Measurements from ENCODE around the gene RBBP6.

DNA sequence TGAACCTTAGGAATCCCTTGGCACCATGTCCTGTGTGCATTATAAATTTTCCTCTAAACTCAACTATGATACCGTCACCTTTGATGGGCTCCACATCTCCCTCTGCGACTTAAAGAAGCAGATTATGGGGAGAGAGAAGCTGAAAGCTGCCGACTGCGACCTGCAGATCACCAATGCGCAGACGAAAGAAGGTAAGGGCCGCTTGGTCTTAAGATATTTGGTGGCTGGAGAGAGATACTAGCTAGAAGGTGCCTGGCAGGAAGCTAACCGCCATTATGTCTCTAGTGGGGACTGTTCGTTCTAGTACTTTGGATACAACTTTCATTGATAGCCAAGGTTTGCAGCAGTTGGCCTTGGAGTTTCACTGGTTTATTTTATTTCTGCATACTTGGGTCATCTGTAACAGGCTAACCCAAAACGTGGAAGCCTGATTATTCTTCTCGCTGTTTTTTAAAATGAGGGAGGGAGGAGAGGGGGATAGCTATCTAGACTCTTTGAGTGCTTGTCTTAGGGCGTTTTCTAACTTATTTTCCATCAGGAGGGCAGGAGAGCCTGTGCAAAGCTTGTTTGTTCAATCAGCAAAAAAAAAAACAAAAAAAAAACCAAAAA is 1.3 kb downstream of the RBBP6 start:
- TF ChIP-seq CTCF (IDR thresholded peaks at IDR 0.05), result no peak
- no peak for TF ChIP-seq POLR2A (IDR thresholded peaks at IDR 0.05)
